HEK293T (cell line): ENCODE results near the gene PDCD1LG2.

Experiments
- CTCF ChIA-PET: fragments of 350-600 bp; formaldehyde crosslinking; extraction: SDS; loops from one replicate; lab custom pipeline; 2021; ENCODE audit warnings: antibody characterized with exemption, inconsistent platforms; lab: Yijun Ruan, JAX
- POLR2A ChIA-PET: fragments of 350-600 bp; formaldehyde crosslinking; extraction: SDS; loops from one replicate; lab custom pipeline; 2020; ENCODE audit warnings: antibody characterized with exemption, inconsistent platforms; lab: Yijun Ruan, JAX
- DNase-seq: peaks from one replicate; pipeline ENCODE4 v3.0.0; 2012; ENCODE audit warnings: mixed read lengths; ENCODE audit errors: extremely low spot score
- ARNT ChIP-seq: fragments of 450-650 bp; IDR thresholded peaks from 2 replicates; pipeline ENCODE4 v1.6.1; 2017; ENCODE audit warnings: mild to moderate bottlenecking
- BHLHE40 ChIP-seq: fragments of 450-650 bp; IDR thresholded peaks from 2 replicates; pipeline ENCODE4 v1.6.1; 2016; ENCODE audit warnings: mild to moderate bottlenecking, moderate library complexity, borderline replicate concordance
- CTBP1 ChIP-seq: fragments of 450-650 bp; IDR thresholded peaks from 2 replicates; pipeline ENCODE4 v1.6.1; 2016; ENCODE audit warnings: borderline replicate concordance
- ELF4 ChIP-seq: fragments of 450-650 bp; IDR thresholded peaks from 2 replicates; pipeline ENCODE4 v1.6.1; 2017; ENCODE audit warnings: antibody characterized with exemption
- FOXA1 ChIP-seq: fragments of 450-650 bp; IDR thresholded peaks from 2 replicates; pipeline ENCODE4 v1.6.1; 2016; ENCODE audit warnings: mild to moderate bottlenecking
- FOXK2 ChIP-seq: fragments of 450-650 bp; IDR thresholded peaks from 2 replicates; pipeline ENCODE4 v1.6.1; 2016; ENCODE audit warnings: mild to moderate bottlenecking
- FOXM1 ChIP-seq: fragments of 450-650 bp; IDR thresholded peaks from 2 replicates; pipeline ENCODE4 v1.6.1; 2017; ENCODE audit warnings: mild to moderate bottlenecking, borderline replicate concordance
- HDGF ChIP-seq: fragments of 450-650 bp; IDR thresholded peaks from 2 replicates; pipeline ENCODE4 v1.6.1; 2017; ENCODE audit warnings: antibody characterized with exemption, borderline replicate concordance
- L3MBTL2 ChIP-seq: fragments of 450-650 bp; conservative IDR thresholded peaks from 2 replicates; pipeline ENCODE4 v1.6.1; 2016; ENCODE audit warnings: mild to moderate bottlenecking
- LEF1 ChIP-seq: fragments of 450-650 bp; IDR thresholded peaks from 2 replicates; pipeline ENCODE4 v1.6.1; 2017; ENCODE audit warnings: mild to moderate bottlenecking, borderline replicate concordance
- NFRKB ChIP-seq: fragments of 450-650 bp; IDR thresholded peaks from 2 replicates; pipeline ENCODE4 v1.6.1; 2016; ENCODE audit warnings: mild to moderate bottlenecking, moderate library complexity
- PKNOX1 ChIP-seq: fragments of 450-650 bp; IDR thresholded peaks from 2 replicates; pipeline ENCODE4 v1.6.1; 2016
- SP1 ChIP-seq: fragments of 450-650 bp; IDR thresholded peaks from 2 replicates; pipeline ENCODE4 v1.6.1; 2017
- SUZ12 ChIP-seq: fragments of 450-650 bp; IDR thresholded peaks from 2 replicates; pipeline ENCODE4 v1.6.1; 2016; ENCODE audit warnings: mild to moderate bottlenecking
- TARDBP ChIP-seq: fragments of 450-650 bp; IDR thresholded peaks from 2 replicates; pipeline ENCODE4 v1.6.1; 2016
- ZNF384 ChIP-seq: fragments of 450-650 bp; IDR thresholded peaks from 2 replicates; pipeline ENCODE4 v1.6.1; 2016

PDCD1LG2 gene

DNA sequence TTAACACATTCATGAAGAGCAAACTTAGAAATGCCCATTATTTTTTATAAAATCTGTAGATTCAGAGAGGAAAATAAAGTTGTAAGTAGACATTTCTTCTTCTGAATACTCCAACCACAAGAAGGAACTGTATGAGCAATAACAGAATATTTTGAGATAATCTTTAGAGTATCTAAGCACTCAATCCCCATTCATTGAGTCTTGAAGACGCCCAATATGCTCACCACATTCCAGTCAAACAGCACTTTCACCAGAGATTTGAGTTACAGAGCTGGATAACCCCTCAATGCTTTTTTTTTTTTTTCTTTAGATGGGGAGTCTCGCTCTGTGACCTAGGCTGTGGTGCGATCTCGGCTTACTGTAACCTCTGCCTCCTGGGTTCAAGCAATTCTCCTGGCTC is 103.9 kb downstream of the PDCD1LG2 start:
- ChIA-PET POLR2A (no interaction called here), CTCF (no interaction called here)
- no peak for TF ChIP-seq FOXK2
- TF ChIP-seq FOXM1 = no peak
- no peak for TF ChIP-seq NFRKB
- TF ChIP-seq ARNT = no peak
- TF ChIP-seq HDGF = no peak
- DNase-seq = no peak

DNA sequence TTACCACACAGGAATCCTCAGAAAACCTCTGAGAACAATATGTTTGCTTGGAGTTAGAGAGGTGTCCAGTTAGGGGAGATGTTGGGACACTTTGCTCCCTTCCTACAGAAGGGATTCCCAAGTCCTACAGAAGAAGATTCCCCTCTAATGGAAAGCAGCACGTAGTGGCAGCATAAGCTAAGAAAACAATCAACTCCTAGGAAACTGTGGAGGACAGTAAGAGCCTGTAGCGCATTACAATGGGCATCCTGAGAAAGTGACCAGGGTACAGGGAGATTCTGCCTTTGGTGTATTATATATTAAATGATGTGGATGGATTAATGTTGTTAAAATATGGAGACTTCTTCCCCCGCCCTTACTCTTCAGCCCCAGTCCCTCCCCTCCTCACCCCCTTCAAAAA is 104.7 kb downstream of the PDCD1LG2 start:
- ChIA-PET POLR2A (no interaction called here), CTCF (no interaction called here)
- TF ChIP-seq ELF4 (no peak), BHLHE40 (no peak), L3MBTL2 (no peak), PKNOX1 (no peak), LEF1 (no peak), ARNT (no peak), ZNF384 (no peak), SUZ12 (no peak), FOXA1 (no peak), TARDBP (no peak), CTBP1 (no peak), FOXM1 (no peak), SP1 (no peak)
- DNase-seq = no peak

GRCh38 chr9:5617749-5618148 is 107.4 kb downstream of the PDCD1LG2 start:
- CTCF ChIA-PET = no interaction called here
- POLR2A ChIA-PET = no interaction called here
- no peak for DNase-seq
- TF ChIP-seq L3MBTL2 = no peak
- no peak for TF ChIP-seq ARNT
- no peak for TF ChIP-seq SP1
- TF ChIP-seq ELF4 = no peak
- TF ChIP-seq PKNOX1 = no peak
- no peak for TF ChIP-seq CTBP1

GRCh38 chr9:5620494-5620893 is 110.2 kb downstream of the PDCD1LG2 start:
- ChIA-PET POLR2A (no interaction called here), CTCF (no interaction called here)
- no peak for TF ChIP-seq ELF4
- no peak for DNase-seq
